Measurements from ENCODE around the gene MOB2. TPM values are rescaled to one million over a fixed set of nuclear protein-coding genes. Genes with fewer than 3 reads are reported as not detected.

The MOB2 gene
- total RNA-seq, 1 experiment from 2014 or later, result 29.8 TPM

- no TSS peak for BruUV-seq (replicated peaks)
- Mint-ChIP-seq H3K4me1 (ENCODE audit: low read depth, unreplicated experiment) (no peaks in the 10 kb centered on the region), H3K27me3 (ENCODE audit: unreplicated experiment) (no peaks in the 10 kb centered on the region), H3K36me3 (ENCODE audit: insufficient read depth, unreplicated experiment) (peaks cover 17% of the 10 kb centered on the region), H3K4me3 (ENCODE audit: low read depth, unreplicated experiment) (no peak overlapping the region), H3K27ac (ENCODE audit: unreplicated experiment) (no peak overlapping the region), H3K9me3 (ENCODE audit: low read depth, unreplicated experiment) (no peaks in the 10 kb centered on the region)
- no peak for DNase-seq
- CTCF ChIA-PET, result no interaction called here
- intact Hi-C loops (cut with micrococcal nuclease; ENCODE audit: unreplicated experiment), result no loop called here
- TF ChIP-seq CTCF (IDR thresholded peaks at IDR 0.05; ENCODE audit: unreplicated experiment), result no peak
These were observed 28.7 kb downstream of the MOB2 start for GRCh38 chr11:1457856-1458255.

GRCh38 chr11:1457326-1457680 lies 29.3 kb downstream of the MOB2 start:
- TF ChIP-seq CTCF (IDR thresholded peaks at IDR 0.05; ENCODE audit: unreplicated experiment), result no peak
- DNase-seq, result no peak
- Mint-ChIP-seq H3K9me3 (ENCODE audit: low read depth, unreplicated experiment) (no peaks in the 10 kb centered on the region), H3K36me3 (ENCODE audit: insufficient read depth, unreplicated experiment) (peaks cover 17% of the 10 kb centered on the region), H3K4me3 (ENCODE audit: low read depth, unreplicated experiment) (no peak overlapping the region), H3K4me1 (ENCODE audit: low read depth, unreplicated experiment) (no peaks in the 10 kb centered on the region), H3K27me3 (ENCODE audit: unreplicated experiment) (peaks cover 2% of the 10 kb centered on the region), H3K27ac (ENCODE audit: unreplicated experiment) (no peak overlapping the region)
- no TSS peak for BruUV-seq (replicated peaks)
- intact Hi-C loops (cut with micrococcal nuclease; ENCODE audit: unreplicated experiment), result no loop called here
- CTCF ChIA-PET, result no interaction called here

GRCh38 chr11:1456596-1457325 lies 29.8 kb downstream of the MOB2 start:
- intact Hi-C loops (cut with micrococcal nuclease; ENCODE audit: unreplicated experiment), result no loop called here
- Mint-ChIP-seq H3K4me3 (ENCODE audit: low read depth, unreplicated experiment) (no peak overlapping the region), H3K9me3 (ENCODE audit: low read depth, unreplicated experiment) (no peaks in the 10 kb centered on the region), H3K27me3 (ENCODE audit: unreplicated experiment) (peaks cover 7% of the 10 kb centered on the region), H3K27ac (ENCODE audit: unreplicated experiment) (no peak overlapping the region), H3K4me1 (ENCODE audit: low read depth, unreplicated experiment) (no peaks in the 10 kb centered on the region), H3K36me3 (ENCODE audit: insufficient read depth, unreplicated experiment) (peaks cover 14% of the 10 kb centered on the region)
- CTCF ChIA-PET, result interaction anchor here (0.5 kb wide), 1 partner anchor 363 kb away, joined by 3 read pairs; no protein-coding TSS in a partner anchor
- no peak for TF ChIP-seq CTCF (IDR thresholded peaks at IDR 0.05; ENCODE audit: unreplicated experiment)
- BruUV-seq (replicated peaks), result no TSS peak
- DNase-seq, result no peak

- Mint-ChIP-seq H3K4me1 (ENCODE audit: low read depth, unreplicated experiment) (no peaks in the 10 kb centered on the region), H3K27ac (ENCODE audit: unreplicated experiment) (no peak overlapping the region), H3K27me3 (ENCODE audit: unreplicated experiment) (peaks cover 13% of the 10 kb centered on the region), H3K9me3 (ENCODE audit: low read depth, unreplicated experiment) (no peaks in the 10 kb centered on the region), H3K36me3 (ENCODE audit: insufficient read depth, unreplicated experiment) (peaks cover 8% of the 10 kb centered on the region), H3K4me3 (ENCODE audit: low read depth, unreplicated experiment) (no peak overlapping the region)
- CTCF ChIA-PET, result interaction anchor here (0.5 kb wide), 1 partner anchor 362 kb away, joined by 3 read pairs; no protein-coding TSS in a partner anchor
- no peak for TF ChIP-seq CTCF (IDR thresholded peaks at IDR 0.05; ENCODE audit: unreplicated experiment)
- intact Hi-C loops (cut with micrococcal nuclease; ENCODE audit: unreplicated experiment), result no loop called here
- DNase-seq, result no peak
- BruUV-seq (replicated peaks), result no TSS peak
These were observed 30.4 kb downstream of the MOB2 start for GRCh38 chr11:1456176-1456575.
